ENCODE measurements around the gene PCSK5.
"Not testable (repeated sequence)": the region's sequence is repeated elsewhere in the genome, so short reads cannot be mapped to it uniquely, and the experiment has no call there.

The PCSK5 gene

GRCh38 chr9:76289042-76289441 is 398.6 kb downstream of the PCSK5 start:
- no peak for DNase-seq

- DNase-seq = no peak
These were observed 399.2 kb downstream of the PCSK5 start for GRCh38 chr9:76289703-76290102.

GRCh38 chr9:76290555-76290954 is 400.1 kb downstream of the PCSK5 start:
- DNase-seq = no peak

GRCh38 chr9:76292246-76292645 is 401.8 kb downstream of the PCSK5 start:
- DNase-seq = no peak

GRCh38 chr9:76292658-76293057 is 402.2 kb downstream of the PCSK5 start:
- no peak for DNase-seq

- no peak for DNase-seq
These were observed 403.8 kb downstream of the PCSK5 start for GRCh38 chr9:76294301-76294700.

GRCh38 chr9:76296561-76297310 is 406.3 kb downstream of the PCSK5 start:
- no peak for DNase-seq

GRCh38 chr9:76297721-76298239 is 407.3 kb downstream of the PCSK5 start:
- DNase-seq = no peak

- DNase-seq = no peak
These were observed 408.2 kb downstream of the PCSK5 start for GRCh38 chr9:76298521-76299144.

- DNase-seq = no peak
These were observed 412.1 kb downstream of the PCSK5 start for GRCh38 chr9:76302543-76302942.

- no peak for DNase-seq
These were observed 412.6 kb downstream of the PCSK5 start for GRCh38 chr9:76302947-76303550.

- not testable (repeated sequence) for DNase-seq
These were observed 416.6 kb downstream of the PCSK5 start for GRCh38 chr9:76307047-76307446.

- no peak for DNase-seq
These were observed 420.1 kb downstream of the PCSK5 start for GRCh38 chr9:76310577-76310976.

- DNase-seq = no peak
These were observed 420.5 kb downstream of the PCSK5 start for GRCh38 chr9:76310991-76311390.

- no peak for DNase-seq
These were observed 421.1 kb downstream of the PCSK5 start for GRCh38 chr9:76311537-76311936.

GRCh38 chr9:76313771-76314170 is 423.3 kb downstream of the PCSK5 start:
- DNase-seq = no peak

- DNase-seq = no peak
These were observed 423.8 kb downstream of the PCSK5 start for GRCh38 chr9:76314321-76314720.

- DNase-seq = no peak
These were observed 425.6 kb downstream of the PCSK5 start for GRCh38 chr9:76316069-76316468.

- DNase-seq = not testable (repeated sequence)
These were observed 429.0 kb downstream of the PCSK5 start for GRCh38 chr9:76319466-76319865.

- DNase-seq = no peak
These were observed 430.8 kb downstream of the PCSK5 start for GRCh38 chr9:76321195-76321828.

- DNase-seq = no peak
These were observed 432.3 kb downstream of the PCSK5 start for GRCh38 chr9:76322810-76323209.

- no peak for DNase-seq
These were observed 433.0 kb downstream of the PCSK5 start for GRCh38 chr9:76323490-76323889.

GRCh38 chr9:76324030-76324429 is 433.6 kb downstream of the PCSK5 start:
- DNase-seq = not testable (repeated sequence)
